MCF 10A (cell line): ENCODE results near the gene ITPRIP. TPM values are rescaled to one million over a fixed set of nuclear protein-coding genes. Genes with fewer than 3 reads are reported as not detected.

Experiments used
- BruUV-seq: library from RNA; stranded (reverse); fragments of 400-500 nt; replicated peaks from 2 replicates; lab custom pipeline; 2021; lab: Mats Ljungman, UMichigan
- CTCF ChIA-PET: fragments of 300-600 bp; sonication (Branson Sonifier 250); formaldehyde crosslinking; extraction: SDS; loops from one replicate; lab custom pipeline; 2021; ENCODE audit warnings: antibody characterized with exemption, inconsistent platforms; lab: Yijun Ruan, JAX
- POLR2A ChIA-PET: fragments of 300-600, 350-650 bp; sonication (Branson Sonifier 250); formaldehyde crosslinking; extraction: SDS; loops from one replicate; lab custom pipeline; 2020; ENCODE audit warnings: antibody characterized with exemption, inconsistent platforms; lab: Yijun Ruan, JAX
- DNase-seq: peaks from one replicate; pipeline ENCODE4 v3.0.0-alpha.2; 2018; ENCODE audit not compliant: unreplicated experiment
- H3K27ac Mint-ChIP-seq: one replicate; pipeline ENCODE4 v1.8.0; 2022; ENCODE audit warnings: mild to moderate bottlenecking, low read depth, mixed read lengths; ENCODE audit not compliant: unreplicated experiment
- H3K27me3 Mint-ChIP-seq: one replicate; pipeline ENCODE4 v1.8.0; 2022; ENCODE audit warnings: mixed read lengths; ENCODE audit not compliant: insufficient read depth, unreplicated experiment
- H3K36me3 Mint-ChIP-seq: one replicate; pipeline ENCODE4 v1.8.0; 2022; ENCODE audit warnings: mild to moderate bottlenecking, moderate library complexity, mixed read lengths; ENCODE audit not compliant: insufficient read depth, unreplicated experiment
- H3K4me1 Mint-ChIP-seq: one replicate; pipeline ENCODE4 v1.8.0; 2022; ENCODE audit warnings: mixed read lengths; ENCODE audit not compliant: insufficient read depth, unreplicated experiment
- H3K4me3 Mint-ChIP-seq: one replicate; pipeline ENCODE4 v1.8.0; 2022; ENCODE audit warnings: mild to moderate bottlenecking, moderate library complexity, mixed read lengths; ENCODE audit not compliant: unreplicated experiment
- H3K9me3 Mint-ChIP-seq: one replicate; pipeline ENCODE4 v1.8.0; 2022; ENCODE audit warnings: mixed read lengths; ENCODE audit not compliant: unreplicated experiment
- CTCF ChIP-seq: fragments of 200-600 bp; IDR thresholded peaks from one replicate; pipeline ENCODE4 v1.8.0; 2022; ENCODE audit warnings: antibody characterized with exemption, mild to moderate bottlenecking; ENCODE audit not compliant: unreplicated experiment
- intact Hi-C: fragments of 100-400 bp; cut with micrococcal nuclease; formaldehyde crosslinking; loops from 2 replicates; pipeline ENCODE4 v1.14.1; 2022
- total RNA-seq: library from RNA; stranded (reverse); gene quantifications from 2 replicates; pipeline ENCODE4 v1.2.3, GENCODE V29; 2022

The ITPRIP gene
- total RNA-seq, 1 experiment from 2014 or later = 29.4 TPM

GRCh38 chr10:104333032-104333727, 5.1 kb downstream of the ITPRIP start:
- TF ChIP-seq CTCF = no peak
- Mint-ChIP-seq H3K27me3 (no peaks in the 10 kb centered on the region), H3K27ac (peak overlapping the region; percentile 46), H3K4me3 (no peak overlapping the region), H3K9me3 (no peaks in the 10 kb centered on the region), H3K36me3 (peaks cover 6% of the 10 kb centered on the region), H3K4me1 (peaks cover 62% of the 10 kb centered on the region)
- POLR2A ChIA-PET = interaction anchor here (6.9 kb wide), 1 partner anchor 12 kb away, joined by 146 read pairs; no protein-coding TSS in a partner anchor
- intact Hi-C loops = loop anchor here (10.0 kb wide), 1 partner anchor 448 kb away; no protein-coding TSS in a partner anchor
- CTCF ChIA-PET = interaction anchor here (1.3 to 10.5 kb wide), 3 partner anchors 17 to 50 kb away, joined by 3 to 79 read pairs (median 5); no protein-coding TSS in a partner anchor
- BruUV-seq = no TSS peak
- no peak for DNase-seq

- Mint-ChIP-seq H3K4me3 (no peak overlapping the region), H3K4me1 (peaks cover 69% of the 10 kb centered on the region), H3K9me3 (no peaks in the 10 kb centered on the region), H3K27ac (peak overlapping the region; percentile 95), H3K27me3 (no peaks in the 10 kb centered on the region), H3K36me3 (peaks cover 6% of the 10 kb centered on the region)
- CTCF ChIA-PET = interaction anchor here (0.6 to 10.5 kb wide), 5 partner anchors 18 to 58 kb away, joined by 3 to 79 read pairs (median 3); no protein-coding TSS in a partner anchor
- intact Hi-C loops = loop anchor here (10.0 kb wide), 1 partner anchor 448 kb away; no protein-coding TSS in a partner anchor
- POLR2A ChIA-PET = interaction anchor here (0.6 to 5.8 kb wide), 6 partner anchors 8 to 32 kb away, joined by 3 to 124 read pairs (median 13); no protein-coding TSS in a partner anchor
- DNase-seq = no peak
- BruUV-seq = no TSS peak
- TF ChIP-seq CTCF = no peak
Observed at GRCh38 chr10:104332243-104333031, 5.8 kb downstream of the ITPRIP start.

GRCh38 chr10:104331208-104331838, 6.9 kb downstream of the ITPRIP start:
- Mint-ChIP-seq H3K27me3 (no peaks in the 10 kb centered on the region), H3K4me3 (no peak overlapping the region), H3K27ac (peak overlapping the region; percentile 95), H3K36me3 (peaks cover 10% of the 10 kb centered on the region), H3K4me1 (peaks cover 75% of the 10 kb centered on the region), H3K9me3 (no peaks in the 10 kb centered on the region)
- ChIA-PET POLR2A (interaction anchor here (0.7 to 5.8 kb wide), 11 partner anchors 7 to 77 kb away, joined by 3 to 124 read pairs (median 18); partner anchors contain the start of genes GSTO1 and ITPRIP), CTCF (interaction anchor here (0.6 to 10.5 kb wide), 8 partner anchors 10 to 57 kb away, joined by 3 to 79 read pairs (median 4); no protein-coding TSS in a partner anchor)
- DNase-seq = peak; percentile 55
- TF ChIP-seq CTCF = no peak
- intact Hi-C loops = loop anchor here (10.0 kb wide), 1 partner anchor 447 kb away; no protein-coding TSS in a partner anchor
- no TSS peak for BruUV-seq
